HepG2 (cell line): ENCODE data around the gene RNPEPL1. TPM values are rescaled to one million over a fixed set of nuclear protein-coding genes. Genes with fewer than 3 reads are reported as not detected.
A peak's percentile ranks its signal among the peaks of the same experiment; 100 is the strongest.

ENCODE experiments used
- ADNP ChIP-seq: sonication (generic); formaldehyde crosslinking; IDR thresholded peaks from 2 replicates; pipeline ENCODE4 v1.4.0; 2020; ENCODE audit warnings: missing genetic modification reagents
- BORCS8-MEF2B ChIP-seq: sonication (generic); formaldehyde crosslinking; IDR thresholded peaks from 2 replicates; pipeline ENCODE4 v1.8.0; 2022; ENCODE audit warnings: mild to moderate bottlenecking, missing genetic modification reagents
- ESRRA ChIP-seq: sonication (generic); formaldehyde crosslinking; IDR thresholded peaks from 2 replicates; pipeline ENCODE4 v1.5.1; 2020; ENCODE audit warnings: mild to moderate bottlenecking, low read depth, missing genetic modification reagents
- HIVEP1 ChIP-seq: sonication (generic); formaldehyde crosslinking; IDR thresholded peaks from 2 replicates; pipeline ENCODE4 v1.4.0; 2020; ENCODE audit warnings: mild to moderate bottlenecking, missing genetic modification reagents
- IKZF1 ChIP-seq: fragments of 450-650 bp; IDR thresholded peaks from 2 replicates; pipeline ENCODE4 v1.7.1; 2016
- MYNN ChIP-seq: sonication (generic); formaldehyde crosslinking; IDR thresholded peaks from 2 replicates; pipeline ENCODE4 v1.4.0; 2020; ENCODE audit warnings: mild to moderate bottlenecking, low read depth, missing genetic modification reagents
- NFATC3 ChIP-seq: sonication (generic); formaldehyde crosslinking; IDR thresholded peaks from 2 replicates; pipeline ENCODE4 v1.5.1; 2020; ENCODE audit warnings: mild to moderate bottlenecking, missing genetic modification reagents
- PHB2 ChIP-seq: fragments of 450-650 bp; IDR thresholded peaks from 2 replicates; pipeline ENCODE4 v1.6.1; 2018; ENCODE audit not compliant: partially characterized antibody
- RFX1 ChIP-seq: fragments of 450-650 bp; IDR thresholded peaks from 2 replicates; pipeline ENCODE4 v1.6.1; 2017
- SRSF9 ChIP-seq: fragments of 200-400 bp; formaldehyde crosslinking; IDR thresholded peaks from 2 replicates; pipeline ENCODE4 v1.6.1; 2018; ENCODE audit warnings: borderline replicate concordance, mild to moderate bottlenecking, low read depth, low read length; ENCODE audit not compliant: insufficient read depth, poor library complexity, severe bottlenecking
- ZFP41 ChIP-seq: sonication (generic); formaldehyde crosslinking; IDR thresholded peaks from 2 replicates; pipeline ENCODE4 v1.4.0; 2020; ENCODE audit warnings: mild to moderate bottlenecking, missing genetic modification reagents, borderline replicate concordance
- ZFX ChIP-seq: sonication (generic); formaldehyde crosslinking; IDR thresholded peaks from 2 replicates; pipeline ENCODE4 v1.4.0; 2020; ENCODE audit warnings: mild to moderate bottlenecking, low read depth, missing genetic modification reagents, moderate library complexity
- ZNF335 ChIP-seq: sonication (generic); formaldehyde crosslinking; IDR thresholded peaks from 2 replicates; pipeline ENCODE4 v1.4.0; 2020; ENCODE audit warnings: missing genetic modification reagents
- ZNF660 ChIP-seq: sonication (generic); formaldehyde crosslinking; IDR thresholded peaks from 2 replicates; pipeline ENCODE4 v1.5.1; 2020; ENCODE audit warnings: mild to moderate bottlenecking, low read depth, missing genetic modification reagents, borderline replicate concordance
- ZNF782 ChIP-seq: sonication (generic); formaldehyde crosslinking; IDR thresholded peaks from 2 replicates; pipeline ENCODE4 v1.4.0; 2020; ENCODE audit warnings: missing genetic modification reagents, mild to moderate bottlenecking, borderline replicate concordance
- ZNF891 ChIP-seq: sonication (generic); formaldehyde crosslinking; IDR thresholded peaks from 2 replicates; pipeline ENCODE4 v1.5.0; 2020; ENCODE audit warnings: mild to moderate bottlenecking, missing genetic modification reagents
- polyA plus RNA-seq, 8 experiments: library from polyadenylated mRNA; depleted of rRNA in 3 of 8; stranded (reverse) in 7 of 8; unstranded in 1 of 8; fragments of >200 nt; fragmentation: Illumina TruSeq in 4 of 8; extraction: Trizol in 4 of 8; gene quantifications; 2 replicates each; pipeline versions ENCODE4 v1.2.1 to v1.2.3, GENCODE V29; 2011 to 2016; ENCODE audit warnings: low read depth in 4 of 8, missing spikeins in 1 of 8, mixed read lengths in 1 of 8; ENCODE audit not compliant: insufficient read depth in 1 of 8
- total RNA-seq, 5 experiments: library from RNA; depleted of rRNA; stranded (reverse); fragments of >200 nt; fragmentation: Illumina TruSeq; extraction: Trizol; gene quantifications; 2 replicates each; pipeline ENCODE4 v1.2.3, GENCODE V29; 2016; ENCODE audit warnings: low read depth in 1 of 5
- TF ChIP-seq, protein P1 (sequence below): sonication (generic); formaldehyde crosslinking; IDR thresholded peaks from 2 replicates; pipeline ENCODE4 v1.8.1; 2023; ENCODE audit warnings: mild to moderate bottlenecking, inconsistent platforms, moderate library complexity, missing genetic modification reagents, borderline replicate concordance
- TF ChIP-seq, protein P2 (sequence below): sonication (generic); formaldehyde crosslinking; IDR thresholded peaks from 2 replicates; pipeline ENCODE4 v1.4.0; 2020; ENCODE audit warnings: missing genetic modification reagents; ENCODE audit errors: not compliant biosample characterization
- TF ChIP-seq, protein P3 (sequence below): sonication (generic); formaldehyde crosslinking; IDR thresholded peaks from 2 replicates; pipeline ENCODE4 v1.4.0; 2020; ENCODE audit warnings: missing genetic modification reagents
- TF ChIP-seq, protein P4 (sequence below): fragments of 450-650 bp; IDR thresholded peaks from 2 replicates; pipeline ENCODE4 v1.6.1; 2016

RNPEPL1 gene
- total and polyA plus RNA-seq, 2 of the 13 experiments (the other 11 are each of a cell fraction or from before 2014, with no cell fraction given) = 13.0 to 18.0 TPM

DNA sequence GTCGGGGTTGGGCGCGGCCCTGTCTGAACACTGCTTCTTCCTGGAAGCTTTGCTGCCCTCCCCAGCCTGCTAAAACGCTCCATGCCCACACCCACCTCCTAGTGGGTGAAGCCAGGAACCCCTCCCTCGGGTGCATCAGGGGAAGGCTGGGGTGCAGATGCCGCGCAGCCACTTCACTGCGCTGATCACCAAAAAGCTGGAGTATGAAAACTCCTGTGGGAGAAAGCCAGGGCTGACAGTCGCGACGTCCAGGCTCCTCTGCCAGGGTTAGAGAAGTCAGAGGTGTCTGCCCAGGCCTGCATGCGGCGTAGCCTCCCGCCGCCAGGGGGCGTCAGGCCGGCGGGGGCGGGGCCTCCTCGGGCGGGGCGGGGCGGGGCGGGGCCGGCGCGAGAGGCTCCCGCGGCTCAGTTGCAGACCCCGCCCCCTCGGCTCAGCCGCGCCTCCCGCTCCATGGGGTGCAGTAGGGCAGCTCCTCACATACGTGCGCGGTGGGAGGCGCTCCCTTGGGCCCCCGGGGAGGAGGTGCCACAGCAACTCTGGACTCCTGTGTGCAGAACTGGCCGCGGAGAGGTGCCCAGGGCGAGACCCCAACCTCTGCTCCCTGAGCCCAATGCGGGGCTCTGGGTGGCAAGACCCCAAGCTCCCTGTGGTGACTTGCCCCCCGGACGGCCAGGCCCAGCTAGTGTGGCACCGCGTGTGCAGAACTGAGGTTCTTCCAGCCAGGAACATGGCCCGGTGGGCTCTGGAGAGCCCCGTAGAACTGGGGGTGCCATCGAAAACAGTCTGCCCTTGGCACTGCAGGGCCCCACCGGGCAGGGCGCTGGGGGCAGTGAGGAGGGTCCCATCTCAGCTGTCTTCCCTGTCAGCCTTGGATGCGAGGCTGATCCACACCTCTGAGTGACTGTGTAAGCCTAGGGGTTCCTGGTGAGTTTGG lies 1.8 kb upstream of the RNPEPL1 start (continued):
- no peak; the same call in 1 of the 2 replicates for TF ChIP-seq ZNF782
- TF ChIP-seq ZNF660 = no peak
- peak; percentile 48; the same call in 1 of the 2 replicates for TF ChIP-seq HIVEP1 (CRISPR knock-in tag)
- TF ChIP-seq MYNN = no peak
- TF ChIP-seq, protein P1, sequence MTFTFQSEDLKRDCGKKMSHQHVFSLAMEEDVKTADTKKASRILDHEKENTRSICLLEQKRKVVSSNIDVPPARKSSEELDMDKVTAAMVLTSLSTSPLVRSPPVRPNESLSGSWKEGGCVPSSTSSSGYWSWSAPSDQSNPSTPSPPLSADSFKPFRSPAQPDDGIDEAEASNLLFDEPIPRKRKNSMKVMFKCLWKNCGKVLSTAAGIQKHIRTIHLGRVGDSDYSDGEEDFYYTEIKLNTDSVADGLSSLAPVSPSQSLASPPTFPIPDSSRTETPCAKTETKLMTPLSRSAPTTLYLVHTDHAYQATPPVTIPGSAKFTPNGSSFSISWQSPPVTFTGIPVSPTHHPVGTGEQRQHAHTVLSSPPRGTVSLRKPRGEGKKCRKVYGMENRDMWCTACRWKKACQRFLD (CRISPR knock-in tag) = no peak
- TF ChIP-seq, protein P2, sequence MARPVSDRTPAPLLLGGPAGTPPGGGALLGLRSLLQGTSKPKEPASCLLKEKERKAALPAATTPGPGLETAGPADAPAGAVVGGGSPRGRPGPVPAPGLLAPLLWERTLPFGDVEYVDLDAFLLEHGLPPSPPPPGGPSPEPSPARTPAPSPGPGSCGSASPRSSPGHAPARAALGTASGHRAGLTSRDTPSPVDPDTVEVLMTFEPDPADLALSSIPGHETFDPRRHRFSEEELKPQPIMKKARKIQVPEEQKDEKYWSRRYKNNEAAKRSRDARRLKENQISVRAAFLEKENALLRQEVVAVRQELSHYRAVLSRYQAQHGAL (CRISPR knock-in tag) = no peak
- no peak for TF ChIP-seq ADNP (CRISPR knock-in tag)
- no peak for TF ChIP-seq PHB2
- no peak for TF ChIP-seq ZNF335 (CRISPR knock-in tag)
- TF ChIP-seq, protein P3, sequence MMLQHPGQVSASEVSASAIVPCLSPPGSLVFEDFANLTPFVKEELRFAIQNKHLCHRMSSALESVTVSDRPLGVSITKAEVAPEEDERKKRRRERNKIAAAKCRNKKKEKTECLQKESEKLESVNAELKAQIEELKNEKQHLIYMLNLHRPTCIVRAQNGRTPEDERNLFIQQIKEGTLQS (CRISPR knock-in tag) = no peak
- TF ChIP-seq BORCS8-MEF2B (CRISPR knock-in tag) = no peak; the same call in 1 of the 2 replicates
- no peak for TF ChIP-seq ZFP41 (CRISPR knock-in tag)
- TF ChIP-seq NFATC3 (CRISPR knock-in tag) = no peak
- no peak for TF ChIP-seq SRSF9
- TF ChIP-seq, protein P4, sequence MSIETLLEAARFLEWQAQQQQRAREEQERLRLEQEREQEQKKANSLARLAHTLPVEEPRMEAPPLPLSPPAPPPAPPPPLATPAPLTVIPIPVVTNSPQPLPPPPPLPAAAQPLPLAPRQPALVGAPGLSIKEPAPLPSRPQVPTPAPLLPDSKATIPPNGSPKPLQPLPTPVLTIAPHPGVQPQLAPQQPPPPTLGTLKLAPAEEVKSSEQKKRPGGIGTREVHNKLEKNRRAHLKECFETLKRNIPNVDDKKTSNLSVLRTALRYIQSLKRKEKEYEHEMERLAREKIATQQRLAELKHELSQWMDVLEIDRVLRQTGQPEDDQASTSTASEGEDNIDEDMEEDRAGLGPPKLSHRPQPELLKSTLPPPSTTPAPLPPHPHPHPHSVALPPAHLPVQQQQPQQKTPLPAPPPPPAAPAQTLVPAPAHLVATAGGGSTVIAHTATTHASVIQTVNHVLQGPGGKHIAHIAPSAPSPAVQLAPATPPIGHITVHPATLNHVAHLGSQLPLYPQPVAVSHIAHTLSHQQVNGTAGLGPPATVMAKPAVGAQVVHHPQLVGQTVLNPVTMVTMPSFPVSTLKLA = no peak
- no peak for TF ChIP-seq RFX1
- TF ChIP-seq ZNF891 (CRISPR knock-in tag) = no peak
- TF ChIP-seq ESRRA (CRISPR knock-in tag) = no peak; the same call in 1 of the 2 replicates
- no peak for TF ChIP-seq IKZF1
- TF ChIP-seq ZFX (CRISPR knock-in tag) = peak; percentile 34; the same call in 1 of the 2 replicates
